IPS-20b (cell line): Measurements from ENCODE around the gene TSPAN18.

Experiments used
- H3K27ac ChIP-seq: one replicate; pipeline ENCODE4 v1.5.1; 2013; ENCODE audit warnings: low read length
- H3K27me3 ChIP-seq: 2 replicates; pipeline ENCODE4 v1.6.1; 2013; ENCODE audit warnings: mild to moderate bottlenecking, low read length, inconsistent platforms; ENCODE audit not compliant: insufficient read depth
- H3K36me3 ChIP-seq: 2 replicates; pipeline ENCODE4 v1.6.1; 2013; ENCODE audit warnings: low read depth, mild to moderate bottlenecking, inconsistent platforms, low read length, moderate library complexity; ENCODE audit not compliant: insufficient read depth
- H3K4me1 ChIP-seq: 2 replicates; pipeline ENCODE4 v1.6.1; 2013; ENCODE audit warnings: mild to moderate bottlenecking, control low read depth, inconsistent platforms, low read length, moderate library complexity; ENCODE audit not compliant: insufficient read depth
- H3K4me3 ChIP-seq: 2 replicates; pipeline ENCODE4 v1.5.1; 2013; ENCODE audit warnings: mild to moderate bottlenecking, low read length, inconsistent platforms
- H3K9ac ChIP-seq: 2 replicates; pipeline ENCODE4 v1.6.1; 2013; ENCODE audit warnings: low read depth, mild to moderate bottlenecking, inconsistent platforms, low read length, moderate library complexity
- H3K9me3 ChIP-seq: 2 replicates; pipeline ENCODE4 v1.6.1; 2013; ENCODE audit warnings: mild to moderate bottlenecking, low read depth, low read length, inconsistent platforms; ENCODE audit not compliant: insufficient read depth

Gene TSPAN18

DNA sequence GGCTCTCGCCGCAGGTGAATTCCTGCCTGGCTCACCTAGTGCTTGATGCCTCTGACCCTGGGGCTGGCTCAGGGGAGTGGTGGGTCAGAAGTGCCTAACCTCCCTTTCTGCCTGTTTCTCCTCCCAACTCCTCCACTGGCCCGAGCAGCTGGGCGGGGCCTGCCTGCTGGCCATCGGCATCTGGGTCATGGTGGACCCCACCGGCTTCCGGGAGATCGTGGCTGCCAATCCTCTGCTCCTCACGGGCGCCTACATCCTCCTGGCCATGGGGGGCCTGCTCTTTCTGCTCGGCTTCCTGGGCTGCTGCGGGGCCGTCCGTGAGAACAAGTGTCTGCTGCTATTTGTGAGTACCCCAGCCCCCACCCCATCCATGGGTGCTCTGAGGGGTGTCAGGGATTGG is 182.8 kb downstream of the TSPAN18 start:
- H3K9ac ChIP-seq = no peak overlapping the region
- no peak overlapping the region for H3K27ac ChIP-seq
- H3K4me1 ChIP-seq = peaks cover 16% of the 10 kb centered on the region
- no peaks in the 10 kb centered on the region for H3K27me3 ChIP-seq
- H3K9me3 ChIP-seq = no peaks in the 10 kb centered on the region
- no peak overlapping the region for H3K4me3 ChIP-seq
- H3K36me3 ChIP-seq = no peaks in the 10 kb centered on the region

DNA sequence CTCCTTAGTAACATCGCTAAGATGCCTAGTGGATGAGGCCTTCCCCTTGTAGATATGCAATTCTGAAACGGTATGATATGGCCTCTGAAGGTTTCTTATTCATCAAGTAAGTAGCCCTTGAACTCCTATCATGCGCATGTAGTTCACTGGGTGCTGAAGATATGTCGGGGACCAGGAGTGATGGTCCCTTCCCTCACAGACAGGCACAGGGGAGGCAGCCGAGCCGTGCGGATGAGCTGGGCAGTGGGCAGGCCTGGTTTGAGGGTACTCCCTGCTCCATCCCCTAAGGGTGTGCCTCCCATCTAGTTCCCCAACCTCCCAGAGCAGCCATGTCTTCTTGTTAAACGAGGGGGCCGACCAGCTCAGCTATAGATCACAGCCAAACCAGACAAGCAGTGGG is 183.8 kb downstream of the TSPAN18 start:
- Histone ChIP-seq H3K27me3 (no peaks in the 10 kb centered on the region), H3K27ac (no peak overlapping the region), H3K9me3 (no peaks in the 10 kb centered on the region), H3K4me3 (no peak overlapping the region), H3K36me3 (no peaks in the 10 kb centered on the region), H3K9ac (no peak overlapping the region), H3K4me1 (peaks cover 16% of the 10 kb centered on the region)

DNA sequence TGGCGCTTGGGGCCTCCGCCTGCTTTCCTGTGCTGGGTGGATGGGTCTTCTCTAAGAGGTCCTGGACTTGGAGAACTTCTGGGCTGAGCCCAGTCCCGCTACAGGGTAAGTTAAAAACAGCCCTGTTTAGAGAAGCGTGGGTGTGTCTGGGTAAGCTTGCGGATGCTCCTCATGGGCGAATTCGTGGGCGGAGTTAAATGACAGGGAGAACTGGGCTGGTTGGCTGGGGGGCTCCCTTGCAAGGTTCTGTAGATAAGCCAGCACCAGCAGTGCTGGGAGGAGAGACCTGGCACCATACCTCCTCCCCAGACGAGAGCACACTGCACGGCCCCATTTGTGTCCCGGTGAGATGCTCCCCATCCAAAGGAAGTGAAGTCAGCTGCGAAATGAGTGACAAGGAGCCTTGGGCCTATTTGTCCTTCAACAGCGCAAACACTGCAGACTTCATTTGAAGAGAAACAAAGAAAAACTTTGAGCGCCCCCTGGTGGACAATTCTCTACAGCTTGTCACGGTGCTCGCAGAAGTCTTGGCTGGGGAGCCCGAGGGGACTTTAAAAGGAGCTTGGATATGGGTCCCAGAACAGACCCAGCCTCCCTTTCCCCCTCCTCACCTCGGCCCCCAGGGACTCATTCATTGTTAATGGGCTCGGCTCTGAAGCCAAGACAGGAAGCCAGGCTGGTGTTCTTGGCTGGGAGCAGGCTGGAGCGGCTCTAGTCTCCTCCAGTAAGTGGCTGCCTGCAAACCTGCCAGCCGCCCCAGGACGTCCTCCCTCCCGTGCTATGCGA is 184.5 kb downstream of the TSPAN18 start:
- no peak overlapping the region for H3K27ac ChIP-seq
- peak overlapping the region; percentile 41; the same call in 1 of the 2 replicates for H3K4me3 ChIP-seq
- H3K9ac ChIP-seq = no peak overlapping the region
- H3K9me3 ChIP-seq = no peaks in the 10 kb centered on the region
- H3K36me3 ChIP-seq = no peaks in the 10 kb centered on the region
- peaks cover 11% of the 10 kb centered on the region for H3K4me1 ChIP-seq
- H3K27me3 ChIP-seq = no peaks in the 10 kb centered on the region

DNA sequence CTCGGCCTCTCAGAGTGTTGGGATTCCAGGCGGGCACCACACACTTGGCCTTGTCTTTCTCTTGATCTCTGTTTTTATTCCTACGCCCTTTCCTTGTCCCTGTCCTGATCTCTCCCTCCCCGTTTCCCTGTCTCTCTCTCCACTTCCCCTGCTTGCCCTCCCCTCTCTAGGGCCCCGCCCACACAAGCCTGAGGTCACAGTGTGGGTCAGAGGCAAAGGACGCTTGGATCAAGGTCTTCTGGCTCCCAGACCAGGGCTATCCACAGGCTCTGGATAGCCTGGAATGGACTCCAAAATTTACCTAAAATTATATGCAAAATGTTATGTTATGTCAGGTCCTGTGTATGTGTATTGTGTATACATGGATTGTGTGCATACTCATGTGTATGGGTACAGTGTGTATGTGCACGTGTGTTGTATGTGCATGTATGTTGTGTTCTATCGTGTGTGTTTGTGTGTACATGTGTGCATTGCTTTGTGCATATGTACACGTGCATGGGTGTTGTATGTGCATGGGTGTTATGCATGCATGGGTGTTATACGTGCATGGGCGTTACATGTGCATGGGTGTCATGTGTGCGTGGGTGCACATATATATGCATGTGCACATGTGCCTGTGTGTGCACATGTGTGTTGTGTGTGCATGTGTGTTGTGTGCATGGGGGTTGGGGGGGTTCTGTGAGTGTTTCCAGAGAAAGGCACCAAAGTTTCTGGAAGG is 185.7 kb downstream of the TSPAN18 start:
- no peak overlapping the region for H3K4me3 ChIP-seq
- no peaks in the 10 kb centered on the region for H3K36me3 ChIP-seq
- H3K9ac ChIP-seq = no peak overlapping the region
- H3K27me3 ChIP-seq = no peaks in the 10 kb centered on the region
- peaks cover 11% of the 10 kb centered on the region for H3K4me1 ChIP-seq
- H3K27ac ChIP-seq = no peak overlapping the region
- no peaks in the 10 kb centered on the region for H3K9me3 ChIP-seq

DNA sequence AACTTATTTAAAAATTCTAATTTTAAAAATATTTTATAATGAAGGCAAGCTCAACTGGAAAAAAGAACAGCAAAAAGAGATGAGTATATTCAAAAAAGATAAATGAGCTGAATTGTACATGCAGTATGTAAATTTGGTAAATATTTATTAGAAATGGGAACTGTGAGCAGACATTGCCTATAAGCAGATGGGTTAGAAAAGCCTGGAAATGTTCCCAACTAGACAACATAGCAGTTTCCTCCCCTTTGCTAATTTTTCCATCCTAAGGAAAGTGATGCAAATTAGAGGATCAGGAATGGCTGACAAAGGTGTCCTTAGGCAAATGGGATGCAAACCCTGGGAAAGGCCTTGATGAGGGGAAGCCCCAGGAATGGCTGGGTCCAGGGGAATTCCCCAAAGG is 186.7 kb downstream of the TSPAN18 start:
- Histone ChIP-seq H3K9me3 (no peaks in the 10 kb centered on the region), H3K27ac (no peak overlapping the region), H3K4me1 (peaks cover 11% of the 10 kb centered on the region), H3K4me3 (no peak overlapping the region), H3K9ac (no peak overlapping the region), H3K27me3 (no peaks in the 10 kb centered on the region), H3K36me3 (no peaks in the 10 kb centered on the region)

DNA sequence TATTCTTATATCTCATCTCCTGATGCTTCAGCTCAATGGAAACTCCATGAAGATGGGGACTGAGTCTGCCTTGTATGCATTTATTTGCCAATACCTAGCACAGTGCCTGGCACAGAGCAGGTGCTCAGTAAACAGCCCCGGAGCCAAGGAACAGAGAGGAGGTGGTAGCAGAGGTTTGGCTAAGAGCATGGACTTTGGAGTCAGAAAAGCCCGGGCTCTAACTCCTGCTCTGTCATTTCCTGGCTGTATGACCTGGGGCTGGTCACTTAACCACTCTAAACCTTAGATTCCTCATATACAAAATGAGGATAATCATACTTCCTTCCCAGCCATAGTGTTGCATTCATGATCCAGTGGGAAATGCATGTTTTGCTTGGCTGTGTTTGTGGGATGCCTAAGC is 187.3 kb downstream of the TSPAN18 start:
- Histone ChIP-seq H3K27ac (no peak overlapping the region), H3K27me3 (no peaks in the 10 kb centered on the region), H3K4me1 (peaks cover 11% of the 10 kb centered on the region), H3K4me3 (no peak overlapping the region), H3K36me3 (no peaks in the 10 kb centered on the region), H3K9me3 (no peaks in the 10 kb centered on the region), H3K9ac (no peak overlapping the region)

DNA sequence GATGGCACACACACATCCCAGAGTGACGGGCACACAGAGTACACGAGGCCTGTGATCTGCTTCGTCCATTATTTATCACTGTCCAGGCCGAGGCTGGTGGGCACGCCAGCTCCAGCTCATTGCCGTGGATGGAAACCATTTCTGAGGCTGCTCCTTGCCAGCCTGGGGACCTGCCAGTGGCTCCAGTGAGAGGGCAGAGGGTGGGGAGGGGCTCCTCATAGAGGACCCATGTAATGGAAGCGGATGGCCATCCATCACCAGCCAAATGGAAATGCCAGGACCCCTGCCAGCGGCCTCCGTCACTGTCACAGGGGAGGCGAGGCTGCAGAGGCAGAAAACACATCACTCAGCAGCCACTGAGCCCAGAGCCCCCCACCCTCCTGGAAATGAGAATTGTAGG is 188.2 kb downstream of the TSPAN18 start:
- no peaks in the 10 kb centered on the region for H3K36me3 ChIP-seq
- H3K9me3 ChIP-seq = no peaks in the 10 kb centered on the region
- H3K27me3 ChIP-seq = no peaks in the 10 kb centered on the region
- no peak overlapping the region for H3K9ac ChIP-seq
- no peak overlapping the region for H3K27ac ChIP-seq
- H3K4me1 ChIP-seq = peaks cover 11% of the 10 kb centered on the region
- no peak overlapping the region for H3K4me3 ChIP-seq

DNA sequence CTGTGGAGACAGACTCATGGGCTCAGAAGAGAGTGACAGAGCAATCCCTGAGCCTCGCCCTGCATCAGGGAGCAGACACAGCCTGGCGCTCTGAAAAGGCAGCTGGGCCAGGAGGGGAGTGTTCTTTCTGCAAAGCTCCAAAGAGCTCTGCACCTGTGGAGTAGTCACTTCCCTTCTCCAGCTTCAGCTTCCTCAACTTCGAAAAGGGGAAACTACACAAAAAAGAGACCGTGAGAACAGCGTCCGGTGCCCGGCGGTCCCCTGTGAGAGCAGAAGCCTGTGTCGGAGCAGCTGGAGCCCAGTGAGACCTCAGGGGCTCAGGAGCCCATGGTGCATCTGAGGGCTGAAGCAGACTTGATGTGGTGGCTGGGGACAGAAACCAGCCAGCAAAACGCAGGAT is 188.9 kb downstream of the TSPAN18 start:
- H3K27ac ChIP-seq = no peak overlapping the region
- no peaks in the 10 kb centered on the region; the same call in 1 of the 2 replicates for H3K36me3 ChIP-seq
- no peak overlapping the region for H3K9ac ChIP-seq
- no peaks in the 10 kb centered on the region for H3K9me3 ChIP-seq
- no peaks in the 10 kb centered on the region for H3K27me3 ChIP-seq
- no peak overlapping the region for H3K4me3 ChIP-seq
- peaks cover 11% of the 10 kb centered on the region for H3K4me1 ChIP-seq

DNA sequence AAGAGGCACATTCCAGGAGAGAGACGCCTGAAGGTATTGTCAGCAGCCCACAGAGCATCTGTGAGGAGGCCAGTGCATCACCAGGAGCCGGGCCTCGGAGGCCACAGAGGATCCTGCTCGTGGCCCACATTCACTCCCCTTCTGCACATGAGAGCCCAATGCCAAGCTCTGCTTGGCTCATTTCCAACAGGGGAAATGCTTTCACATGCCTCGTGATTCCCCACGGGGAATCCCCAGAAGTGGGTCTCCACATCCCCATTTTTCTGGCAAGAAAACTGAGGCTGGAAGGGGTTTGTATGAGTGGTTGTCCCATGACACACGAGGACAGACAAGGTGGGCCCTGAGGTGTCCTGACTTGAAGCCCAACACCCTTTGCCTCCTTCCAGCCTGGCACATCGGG is 189.6 kb downstream of the TSPAN18 start:
- no peaks in the 10 kb centered on the region for H3K27me3 ChIP-seq
- no peak overlapping the region for H3K27ac ChIP-seq
- no peaks in the 10 kb centered on the region; the same call in 1 of the 2 replicates for H3K36me3 ChIP-seq
- no peak overlapping the region for H3K4me3 ChIP-seq
- no peak overlapping the region for H3K9ac ChIP-seq
- H3K4me1 ChIP-seq = peaks cover 11% of the 10 kb centered on the region
- H3K9me3 ChIP-seq = no peaks in the 10 kb centered on the region

DNA sequence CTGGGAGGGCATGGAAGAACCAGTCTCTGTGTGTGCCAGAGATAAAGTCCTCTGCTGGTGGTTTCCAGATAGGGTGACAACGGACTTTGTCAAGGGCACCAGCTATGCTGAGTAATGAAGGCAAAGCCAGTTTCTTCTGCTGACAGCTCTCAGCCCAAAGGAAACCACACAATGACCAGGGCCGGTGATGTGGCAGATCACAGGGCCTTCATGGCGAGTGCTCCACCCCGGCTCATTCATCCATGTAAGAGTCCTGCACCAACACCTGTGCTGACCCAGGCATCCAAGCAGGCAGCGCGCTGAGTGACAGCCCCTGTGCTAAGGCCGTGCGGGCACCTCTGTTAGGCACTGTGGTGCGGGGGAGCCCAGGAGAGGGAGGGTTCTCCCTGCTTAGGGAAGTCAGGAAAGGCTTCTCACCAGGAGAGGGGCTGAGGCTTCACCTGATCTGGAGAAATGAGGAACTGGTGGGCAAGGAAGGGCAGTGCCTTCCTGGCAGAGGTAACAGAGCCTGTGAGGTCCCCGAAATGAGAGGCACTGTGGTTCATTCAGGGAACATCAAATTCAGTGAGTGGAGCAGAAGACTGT is 190.1 kb downstream of the TSPAN18 start:
- no peaks in the 10 kb centered on the region for H3K9me3 ChIP-seq
- no peak overlapping the region for H3K27ac ChIP-seq
- H3K4me3 ChIP-seq = no peak overlapping the region
- no peak overlapping the region for H3K9ac ChIP-seq
- no peaks in the 10 kb centered on the region for H3K27me3 ChIP-seq
- H3K4me1 ChIP-seq = peaks cover 7% of the 10 kb centered on the region
- no peaks in the 10 kb centered on the region; the same call in 1 of the 2 replicates for H3K36me3 ChIP-seq

DNA sequence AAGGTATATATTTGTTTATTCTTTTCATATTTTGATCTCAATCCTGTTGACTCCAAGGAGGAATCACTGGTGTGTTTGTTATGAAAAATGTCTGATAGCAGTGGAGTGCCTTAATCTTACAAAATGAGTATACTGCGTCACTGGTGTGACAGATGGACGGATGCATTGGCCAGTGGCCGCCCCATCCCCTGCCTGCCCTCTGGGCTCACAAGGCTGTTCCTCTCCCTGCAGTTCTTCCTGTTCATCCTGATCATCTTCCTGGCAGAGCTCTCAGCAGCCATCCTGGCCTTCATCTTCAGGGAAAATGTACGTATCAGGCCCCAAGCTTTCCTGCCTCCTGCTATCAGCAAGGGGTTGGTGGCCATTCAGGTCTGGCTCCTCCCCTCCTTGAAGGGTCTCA is 191.0 kb downstream of the TSPAN18 start:
- no peak overlapping the region for H3K27ac ChIP-seq
- no peak overlapping the region for H3K4me3 ChIP-seq
- no peaks in the 10 kb centered on the region for H3K27me3 ChIP-seq
- no peaks in the 10 kb centered on the region; the same call in 1 of the 2 replicates for H3K4me1 ChIP-seq
- no peaks in the 10 kb centered on the region for H3K9me3 ChIP-seq
- H3K9ac ChIP-seq = no peak overlapping the region
- H3K36me3 ChIP-seq = no peaks in the 10 kb centered on the region; the same call in 1 of the 2 replicates

DNA sequence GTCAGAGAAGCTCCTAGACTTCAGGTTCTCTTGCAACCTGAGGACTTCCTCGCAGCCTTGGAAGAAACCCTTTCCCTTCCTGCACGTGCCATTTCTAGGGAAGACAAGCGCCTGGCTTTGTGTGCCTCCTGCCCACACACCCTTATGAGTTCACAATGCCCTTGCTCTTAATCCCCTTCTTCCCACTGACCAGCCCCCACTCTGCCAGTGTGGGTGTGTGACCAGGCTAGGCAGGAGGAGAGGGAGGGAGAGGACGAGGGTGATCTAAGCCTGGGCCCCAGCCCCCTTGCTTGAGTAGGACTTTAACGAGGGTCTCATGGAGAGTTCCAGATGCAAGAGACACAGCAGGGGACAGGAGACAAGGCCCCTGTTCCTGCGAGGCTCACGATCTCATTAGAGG is 193.7 kb downstream of the TSPAN18 start:
- H3K36me3 ChIP-seq = no peaks in the 10 kb centered on the region; the same call in 1 of the 2 replicates
- no peaks in the 10 kb centered on the region for H3K27me3 ChIP-seq
- no peaks in the 10 kb centered on the region for H3K9me3 ChIP-seq
- no peak overlapping the region for H3K9ac ChIP-seq
- H3K4me3 ChIP-seq = no peak overlapping the region
- H3K27ac ChIP-seq = no peak overlapping the region
- no peaks in the 10 kb centered on the region for H3K4me1 ChIP-seq
